Smooth muscle cell of the pulmonary artery (primary cell): Measurements from ENCODE around the gene CT45A1. TPM values are rescaled to one million over a fixed set of nuclear protein-coding genes. Genes with fewer than 3 reads are reported as not detected.

Experiments
- total RNA-seq: library from RNA; depleted of rRNA; stranded (reverse); fragments of >200 nt; gene quantifications from 2 replicates; pipeline ENCODE4 v1.2.3, GENCODE V29; 2014

Gene CT45A1
- not detected in 2 replicates for total RNA-seq

GRCh38 chrX:135713183-135713689, at the start of gene CT45A1:
TSS of gene CT45A1 (plus strand) at chrX:135713639. CDS start at chrX:135718941, 5,302 bp downstream.

GRCh38 chrX:135768091-135768490, 54.7 kb downstream of the CT45A1 start, which contains the start of gene CT45A3:
TSS of gene CT45A3 (minus strand) at chrX:135768191. CDS start at chrX:135764444, 3,747 bp downstream.

Other genes starting within 250 kb of the CT45A1 start
- 3.6 TPM in 2 replicates for gene INTS6L, start 193.0 kb upstream of the CT45A1 start, total RNA-seq
- not detected in 2 replicates for gene CT45A3, start 54.6 kb downstream of the CT45A1 start, total RNA-seq
- not detected in 2 replicates for gene CT45A5, start 71.9 kb downstream of the CT45A1 start, total RNA-seq
- gene CT45A6, start 89.1 kb downstream of the CT45A1 start, total RNA-seq: not detected in 2 replicates
- not detected in 2 replicates for gene CT45A2, start 106.4 kb downstream of the CT45A1 start, total RNA-seq
- gene CT45A7, start 123.6 kb downstream of the CT45A1 start, total RNA-seq: not detected in 2 replicates
- not detected in 2 replicates for gene CT45A8, start 140.9 kb downstream of the CT45A1 start, total RNA-seq
- gene CT45A9, start 158.2 kb downstream of the CT45A1 start, total RNA-seq: not detected in 2 replicates
- gene CT45A10, start 179.8 kb downstream of the CT45A1 start, total RNA-seq: not detected in 2 replicates
- gene SAGE1, start 180.1 kb downstream of the CT45A1 start, total RNA-seq: not detected in 2 replicates